Esophagus squamous epithelium (tissue), 5 donors: ENCODE measurements around the gene RFX5. TPM values are rescaled to one million over a fixed set of nuclear protein-coding genes. Genes with fewer than 3 reads are reported as not detected.
A peak's percentile ranks its signal among the peaks of the same experiment; 100 is the strongest.

Experiments used
- DNase-seq: peaks from one replicate; lab custom pipeline; 2025; lab: John Stamatoyannopoulos, UW
- H3K27ac ChIP-seq, 4 donors: fragments of 200-600 bp; sonication (generic); one replicate each; pipeline ENCODE4 v1.5.1; 2016 to 2019; ENCODE audit warnings: mild to moderate bottlenecking in 1 of 4
- H3K27me3 ChIP-seq, 4 donors: fragments of 200-600 bp; sonication (generic); 1 replicate in 3 of 4; 2 replicates in 1 of 4; pipeline versions ENCODE4 v1.5.1 to v1.6.0; 2017 to 2021; ENCODE audit warnings: antibody characterized with exemption in 1 of 4
- H3K36me3 ChIP-seq, 3 donors: fragments of 200-600 bp; sonication (generic); one replicate each; pipeline ENCODE4 v1.5.1; 2016 to 2019
- H3K4me1 ChIP-seq, 3 donors: fragments of 200-600 bp; sonication (generic); one replicate each; pipeline ENCODE4 v1.5.1; 2017 to 2019
- H3K4me3 ChIP-seq, 4 donors: fragments of 200-600 bp; sonication (generic); 1 replicate in 3 of 4; 2 replicates in 1 of 4; pipeline ENCODE4 v1.5.1; 2016 to 2019; ENCODE audit warnings: mild to moderate bottlenecking in 2 of 4, moderate library complexity in 1 of 4
- H3K9me3 ChIP-seq, 3 donors: fragments of 200-600 bp; sonication (generic); one replicate each; pipeline ENCODE4 v1.5.1; 2016 to 2019
- POLR2A ChIP-seq, 4 donors: fragments of 450-650 bp; IDR thresholded peaks; one replicate each; pipeline ENCODE4 v1.6.1; 2017; ENCODE audit warnings: antibody characterized with exemption in 4 of 4, mild to moderate bottlenecking in 4 of 4, moderate library complexity in 3 of 4
- WGBS, 2 donors: methylation state at CpG; one replicate each; pipeline ENCODE4 v1.1.5; 2018; 5-methylcytosine and 5-hydroxymethylcytosine counted together
- intact Hi-C: fragments of 100-400 bp; cut with DNase I; formaldehyde crosslinking; loops from one replicate; pipeline ENCODE4 v1.15.0; 2022
- total RNA-seq, 4 donors: library from RNA; depleted of rRNA; stranded (reverse); fragments of >200 nt; gene quantifications; one replicate each; pipeline ENCODE4 v1.1.0, GENCODE V29; 2016
- TF ChIP-seq, protein P1 (sequence below), 6 experiments: fragments of 450-650 bp in 4 of 6; fragments of 200-600 bp in 2 of 6; sonication (generic) in 2 of 6; IDR thresholded peaks; one replicate each; pipeline ENCODE4 v1.5.1; 2016 to 2019; ENCODE audit warnings: antibody characterized with exemption in 6 of 6, mild to moderate bottlenecking in 4 of 6, moderate library complexity in 4 of 6
- donor health status: DM: yes; HTN: yes; CAD: no.

The RFX5 gene
- total RNA-seq, 4 donors from 2014 or later = 13.2 to 59.6 (median 24.5) TPM

DNA sequence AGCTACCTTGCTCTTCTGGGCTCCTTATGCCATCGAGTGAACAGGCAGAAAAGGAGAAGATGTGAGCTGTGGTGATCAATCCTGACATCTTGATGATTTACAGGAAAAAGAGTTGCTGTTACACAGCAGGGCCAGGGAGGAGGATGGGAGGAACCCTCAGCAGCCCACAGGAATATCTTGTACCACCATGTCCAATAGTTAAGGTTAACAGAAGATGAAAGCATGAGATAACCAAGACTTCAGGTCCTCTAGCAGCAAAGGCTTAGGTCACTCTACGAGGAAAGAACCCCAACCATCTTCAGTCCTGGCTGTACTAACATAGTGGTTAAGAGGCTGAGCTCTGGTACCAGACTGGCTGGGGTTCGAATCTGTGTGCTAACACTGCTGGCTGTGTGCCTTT lies 37.5 kb upstream of the RFX5 start:
- H3K4me1 ChIP-seq = no peaks in the 10 kb centered on the region
- 68 to 69% methylated on average over 3 of the region's 3 CpGs for WGBS, 2 donors
- H3K27me3 ChIP-seq = no peaks in the 10 kb centered on the region
- no peaks in the 10 kb centered on the region for H3K36me3 ChIP-seq
- H3K4me3 ChIP-seq = no peak overlapping the region
- H3K9me3 ChIP-seq = no peaks in the 10 kb centered on the region
- TF ChIP-seq POLR2A (IDR thresholded peaks at IDR 0.05) = no peak
- intact Hi-C loops = no loop called here
- H3K27ac ChIP-seq = no peak overlapping the region
- no peak for DNase-seq

DNA sequence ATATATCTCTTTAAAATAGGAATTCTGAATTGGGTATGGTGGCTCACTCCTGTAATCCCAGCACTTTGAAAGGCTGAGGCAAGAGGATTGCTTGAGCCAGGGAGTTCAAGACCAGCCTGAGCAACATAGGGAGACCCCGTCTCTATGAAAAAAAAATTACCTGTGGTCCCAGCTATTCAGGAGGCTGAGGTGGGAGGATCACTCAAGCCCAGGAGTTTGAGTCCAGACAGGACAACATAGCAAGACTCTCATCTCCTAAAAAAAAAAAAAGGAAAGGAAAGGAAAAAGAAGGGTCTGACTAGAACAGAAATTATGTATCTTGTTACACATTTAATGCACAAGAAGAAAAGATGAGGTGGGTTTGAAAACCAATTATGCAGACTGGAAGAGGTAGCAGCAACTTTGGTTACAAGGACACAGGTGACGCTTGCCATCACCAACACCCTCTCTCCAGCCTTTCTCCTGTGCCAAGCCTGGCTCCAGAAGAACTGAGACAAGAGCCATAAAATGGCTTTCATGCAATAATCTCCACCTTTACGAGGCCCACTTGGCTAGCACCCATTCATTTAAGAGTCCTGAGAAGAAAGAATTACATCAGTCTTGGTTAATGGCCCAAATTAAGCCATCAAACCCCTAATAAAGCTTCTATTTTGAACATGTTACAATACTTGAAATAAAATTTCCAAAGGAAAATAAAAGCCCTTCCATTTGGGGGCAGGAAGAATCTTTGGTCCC lies 30.3 kb upstream of the RFX5 start:
- peaks cover 4 to 16% (median 5%) of the 10 kb centered on the region in 3 donors for H3K4me1 ChIP-seq
- TF ChIP-seq POLR2A (IDR thresholded peaks at IDR 0.05) = no peak
- TF ChIP-seq, protein P1, sequence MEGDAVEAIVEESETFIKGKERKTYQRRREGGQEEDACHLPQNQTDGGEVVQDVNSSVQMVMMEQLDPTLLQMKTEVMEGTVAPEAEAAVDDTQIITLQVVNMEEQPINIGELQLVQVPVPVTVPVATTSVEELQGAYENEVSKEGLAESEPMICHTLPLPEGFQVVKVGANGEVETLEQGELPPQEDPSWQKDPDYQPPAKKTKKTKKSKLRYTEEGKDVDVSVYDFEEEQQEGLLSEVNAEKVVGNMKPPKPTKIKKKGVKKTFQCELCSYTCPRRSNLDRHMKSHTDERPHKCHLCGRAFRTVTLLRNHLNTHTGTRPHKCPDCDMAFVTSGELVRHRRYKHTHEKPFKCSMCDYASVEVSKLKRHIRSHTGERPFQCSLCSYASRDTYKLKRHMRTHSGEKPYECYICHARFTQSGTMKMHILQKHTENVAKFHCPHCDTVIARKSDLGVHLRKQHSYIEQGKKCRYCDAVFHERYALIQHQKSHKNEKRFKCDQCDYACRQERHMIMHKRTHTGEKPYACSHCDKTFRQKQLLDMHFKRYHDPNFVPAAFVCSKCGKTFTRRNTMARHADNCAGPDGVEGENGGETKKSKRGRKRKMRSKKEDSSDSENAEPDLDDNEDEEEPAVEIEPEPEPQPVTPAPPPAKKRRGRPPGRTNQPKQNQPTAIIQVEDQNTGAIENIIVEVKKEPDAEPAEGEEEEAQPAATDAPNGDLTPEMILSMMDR (IDR thresholded peaks at IDR 0.05) = no peak
- no peaks in the 10 kb centered on the region for H3K27me3 ChIP-seq
- intact Hi-C loops = no loop called here
- H3K4me3 ChIP-seq = no peak overlapping the region
- no peaks in the 10 kb centered on the region for H3K36me3 ChIP-seq
- WGBS, 2 donors = 60 to 72% methylated on average over 3 of the region's 3 CpGs
- no peaks in the 10 kb centered on the region for H3K9me3 ChIP-seq
- no peak for DNase-seq
- no peak overlapping the region for H3K27ac ChIP-seq

DNA sequence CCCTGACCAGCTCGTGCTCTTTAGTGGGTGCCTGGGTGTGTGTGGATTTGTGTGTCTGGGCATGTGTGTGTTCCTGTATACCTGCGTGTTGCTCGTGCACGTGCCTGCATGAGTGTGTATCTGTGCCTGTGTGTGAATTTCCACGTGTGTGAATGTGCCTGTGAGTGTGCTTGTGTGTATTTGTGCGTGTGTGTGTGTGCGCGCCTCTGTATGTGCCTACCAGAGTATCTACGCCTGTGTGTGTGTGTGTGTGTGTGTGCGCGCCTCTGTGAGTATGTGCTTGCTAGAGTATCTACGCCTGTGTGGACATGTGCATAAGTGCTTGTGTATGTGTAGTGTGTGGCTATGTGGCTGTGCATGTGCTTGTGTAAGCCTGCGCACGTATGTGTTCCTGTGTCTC lies 26.1 kb upstream of the RFX5 start:
- intact Hi-C loops = no loop called here
- DNase-seq = no peak
- 84 to 91% methylated on average over 4 to 10 of the region's 14 CpGs for WGBS, 2 donors
- no peak overlapping the region for H3K27ac ChIP-seq
- no peaks in the 10 kb centered on the region for H3K9me3 ChIP-seq
- TF ChIP-seq POLR2A (IDR thresholded peaks at IDR 0.05) = no peak
- TF ChIP-seq, protein P1 (IDR thresholded peaks at IDR 0.05) = no peak
- H3K4me1 ChIP-seq = peaks cover 31 to 55% (median 33%) of the 10 kb centered on the region in 3 donors
- no peaks in the 10 kb centered on the region for H3K27me3 ChIP-seq
- H3K4me3 ChIP-seq = no peak overlapping the region
- peaks cover 0 to 14% (median 0%) of the 10 kb centered on the region in 3 donors for H3K36me3 ChIP-seq

DNA sequence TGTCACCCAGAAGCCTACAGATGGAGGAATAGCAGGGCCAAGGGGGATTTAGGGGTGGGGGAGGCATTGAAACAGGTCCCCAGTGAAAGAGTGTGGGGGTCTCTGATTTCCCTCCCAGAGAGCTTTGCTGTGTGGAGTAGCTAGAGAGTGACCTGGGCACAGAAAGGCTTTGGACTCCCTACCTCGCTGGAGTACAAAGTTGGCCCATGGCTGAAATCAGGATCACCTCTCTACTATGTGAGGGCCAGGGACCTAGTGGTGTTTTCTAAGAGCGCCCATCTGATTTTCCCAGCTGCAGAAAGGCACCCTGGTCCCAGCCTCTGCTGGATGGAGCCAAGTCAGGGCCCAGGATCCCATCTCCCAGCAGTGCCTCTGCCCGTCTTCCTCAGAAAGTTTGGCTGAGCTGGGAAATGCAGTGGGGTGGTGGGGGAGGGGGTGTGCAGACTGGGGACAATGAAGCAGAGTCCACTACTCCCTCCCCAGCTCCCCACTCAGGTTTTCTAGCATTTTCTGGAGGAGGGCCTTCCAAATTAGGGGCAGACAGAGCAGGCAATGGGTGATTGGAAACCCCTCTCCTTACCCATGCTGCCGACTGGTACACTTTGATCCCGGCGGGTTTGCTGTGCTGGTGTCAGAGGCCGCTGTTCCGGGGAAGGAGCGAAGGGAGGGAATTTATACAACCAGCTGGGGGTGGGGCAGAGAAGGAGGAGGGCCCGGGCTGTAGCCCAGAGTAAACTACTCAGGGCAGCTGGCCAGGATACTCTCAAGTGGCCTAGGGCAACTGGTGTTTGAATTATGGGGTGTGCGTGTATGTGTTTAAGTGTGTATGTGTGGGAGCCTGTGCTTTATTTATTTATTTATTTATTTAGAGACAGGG lies 25.2 kb upstream of the RFX5 start, which contains the start of gene SELENBP1:
TSS of gene SELENBP1 (minus strand) at position 648 of the 877 bp plus-strand sequence. CDS start at position 584, 64 bp downstream.
- intact Hi-C loops = no loop called here
- 19 to 20% methylated on average over 1 to 7 of the region's 11 CpGs for WGBS, 2 donors
- peaks cover 0 to 23% (median 0%) of the 10 kb centered on the region in 3 donors for H3K36me3 ChIP-seq

More for the DNA sequence above, 25.2 kb upstream of the RFX5 start, which contains the start of gene SELENBP1:
- peak in 3 of 4 donors; percentile 11 to 68 (median 55) for TF ChIP-seq POLR2A (IDR thresholded peaks at IDR 0.05)
- TF ChIP-seq, protein P1 (IDR thresholded peaks at IDR 0.05) = no peak
- DNase-seq = no peak
- peaks cover 31 to 60% (median 33%) of the 10 kb centered on the region in 3 donors for H3K4me1 ChIP-seq
- peak within 1 kb of the TSS; percentile 14 to 65 (median 44) for H3K4me3 ChIP-seq
- H3K27ac ChIP-seq = peak within 1 kb of the TSS; percentile 48 to 82 (median 76)
- no peaks in the 10 kb centered on the region for H3K9me3 ChIP-seq
- no peaks in the 10 kb centered on the region for H3K27me3 ChIP-seq
